GM21717 (cell line): ENCODE data around the gene ZNF112.
A peak's percentile ranks its signal among the peaks of the same experiment; 100 is the strongest.
"Not testable (repeated sequence)": the region's sequence is repeated elsewhere in the genome, so short reads cannot be mapped to it uniquely, and the experiment has no call there.

Experiments used
- ATAC-seq: cut with Tn5 transposase; IDR thresholded peaks from one replicate; pipeline ENCODE4 v1.9.1; 2021; ENCODE audit warnings: mild to moderate bottlenecking, moderate library complexity; ENCODE audit not compliant: unreplicated experiment

Gene ZNF112

DNA sequence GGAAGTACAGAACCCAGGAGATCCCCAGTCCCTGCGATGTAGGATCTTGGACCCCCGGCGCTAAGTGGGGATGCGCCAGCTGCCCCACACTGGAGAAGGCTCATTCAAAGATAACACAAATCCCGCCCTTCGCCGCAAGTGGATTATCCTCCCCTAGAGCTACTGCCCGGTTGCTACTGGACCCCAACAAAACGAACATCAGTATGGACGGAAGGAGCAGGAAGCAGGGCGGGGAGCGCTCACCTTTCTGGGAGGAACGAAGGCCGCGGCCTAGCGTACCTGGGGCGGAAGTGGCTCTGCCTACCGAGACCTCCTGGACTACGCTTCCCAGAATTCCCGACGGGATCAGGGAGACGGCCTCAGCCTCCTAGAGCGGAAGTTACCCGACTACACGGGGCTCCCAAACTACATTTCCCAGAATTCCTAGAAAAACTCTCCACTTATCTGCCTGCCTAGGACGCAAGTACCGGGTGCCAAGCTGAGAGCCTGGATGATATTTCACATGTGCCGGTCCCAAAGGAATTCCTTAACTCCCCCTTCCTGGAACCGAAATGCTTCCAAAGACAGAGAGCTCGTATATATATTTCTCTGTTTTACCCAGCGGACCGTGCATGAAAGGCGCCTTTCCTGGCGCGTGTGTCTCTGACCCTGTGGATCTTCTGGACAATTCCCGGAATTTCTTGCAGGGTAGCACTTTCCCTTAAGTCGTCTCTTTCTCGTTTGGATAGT lies at the start of gene ZNF112:
ZNF112 (minus strand) TSS at position 298 of the 729 bp plus-strand sequence. CDS start 16,141 bp downstream, outside the sequence.
- no peak for ATAC-seq

DNA sequence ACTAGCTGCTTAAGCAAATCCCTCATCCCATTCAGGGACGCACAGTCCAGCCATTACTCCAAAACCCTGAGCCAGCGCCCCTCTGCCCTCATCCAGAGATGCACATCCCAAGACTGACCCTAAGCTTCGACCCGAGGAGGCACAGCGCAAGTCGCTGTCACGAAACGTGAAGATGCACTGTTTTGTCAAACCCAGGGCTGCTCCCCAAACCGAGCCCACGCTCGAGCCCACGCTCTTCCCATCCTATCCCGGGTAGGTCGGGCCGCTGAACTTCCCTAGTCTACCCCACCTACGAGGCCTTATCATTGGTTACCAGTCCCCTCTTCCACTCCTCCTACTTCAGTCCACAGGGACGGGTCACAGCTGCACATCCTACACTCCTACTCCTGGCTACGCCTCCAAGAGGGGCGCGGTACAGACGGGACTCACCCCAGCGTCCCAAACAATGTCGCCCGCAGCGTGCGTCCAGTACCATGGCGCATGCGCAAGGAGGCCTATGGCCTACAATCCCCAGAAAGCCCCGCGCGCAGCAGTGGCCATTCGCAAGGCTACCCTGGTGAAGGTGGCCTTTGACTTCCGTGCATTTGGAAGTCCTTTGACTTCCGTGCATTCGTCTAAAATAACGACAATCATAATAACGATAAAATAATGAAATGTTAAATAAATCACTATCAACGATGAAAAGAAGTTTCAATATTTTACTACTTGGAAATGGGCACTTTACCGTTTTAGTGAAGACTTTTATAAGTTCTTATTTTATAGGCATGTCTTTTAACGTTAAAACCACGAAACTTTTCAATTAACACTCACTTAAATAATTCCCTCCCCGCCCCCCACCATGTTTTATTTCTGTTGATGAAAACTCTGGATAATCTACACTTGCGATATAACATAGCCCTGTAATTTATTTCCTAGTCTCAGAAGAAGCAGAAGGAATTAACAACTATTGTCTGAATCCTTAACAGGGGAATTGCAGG lies 44.9 kb upstream of the ZNF112 start, which contains the start of gene ZNF285:
ZNF285 (minus strand) TSS at position 470 of the 977 bp plus-strand sequence. CDS start 4,395 bp downstream, outside the sequence.
- ATAC-seq: no peak

- ATAC-seq: not testable (repeated sequence)
Observed at GRCh38 chr19:44389268-44389667, 32.8 kb upstream of the ZNF112 start.

DNA sequence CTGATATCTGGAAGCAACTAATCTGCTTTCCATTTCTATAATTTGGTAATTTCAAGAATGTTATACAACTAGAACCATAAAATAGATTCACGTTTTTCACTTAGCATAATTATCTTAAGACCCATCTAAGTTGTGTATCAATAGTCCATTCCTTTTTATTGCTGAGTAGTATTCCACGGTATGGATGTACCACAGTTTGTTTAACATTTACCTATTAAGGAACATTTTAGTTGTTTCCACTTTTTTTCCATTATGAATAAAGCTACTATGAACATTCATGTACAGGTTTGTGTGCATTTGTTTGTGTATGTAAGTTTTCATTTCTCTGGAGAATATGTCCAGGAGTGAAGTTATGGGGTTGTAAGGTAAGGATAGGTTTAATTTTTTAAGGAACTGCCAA lies 18.3 kb upstream of the ZNF112 start:
- no peak for ATAC-seq

DNA sequence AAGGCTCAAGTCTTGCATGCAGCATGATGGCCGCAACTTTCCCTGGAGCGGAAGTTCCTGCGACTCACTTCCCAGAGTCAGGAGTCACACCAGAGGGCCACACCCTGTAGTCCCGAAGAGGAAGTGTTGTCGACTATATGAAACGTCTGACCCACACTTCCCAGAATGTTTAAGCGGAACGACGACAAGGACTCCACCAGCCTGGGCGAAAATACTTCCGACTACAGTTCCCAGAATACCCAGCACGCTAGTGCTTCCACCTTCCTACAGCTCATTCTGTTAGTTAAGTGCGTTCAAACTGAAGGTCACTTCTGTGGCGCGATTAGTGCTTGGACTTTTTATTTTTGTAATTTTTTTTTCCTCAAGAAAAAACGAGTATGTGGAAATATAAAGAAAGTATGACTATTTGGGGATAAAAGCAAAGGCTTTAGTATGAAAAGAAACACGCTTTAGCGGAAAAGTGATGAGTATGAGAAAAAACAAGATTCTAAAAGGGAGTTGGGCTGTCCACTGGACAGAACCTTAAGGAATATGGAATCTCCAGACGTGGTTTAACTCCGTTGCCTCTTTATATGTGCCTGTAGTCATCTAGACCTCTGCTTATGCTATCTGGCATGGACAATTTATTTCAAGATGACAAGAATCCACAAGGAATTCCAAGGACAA lies 15.5 kb upstream of the ZNF112 start:
- no peak for ATAC-seq

DNA sequence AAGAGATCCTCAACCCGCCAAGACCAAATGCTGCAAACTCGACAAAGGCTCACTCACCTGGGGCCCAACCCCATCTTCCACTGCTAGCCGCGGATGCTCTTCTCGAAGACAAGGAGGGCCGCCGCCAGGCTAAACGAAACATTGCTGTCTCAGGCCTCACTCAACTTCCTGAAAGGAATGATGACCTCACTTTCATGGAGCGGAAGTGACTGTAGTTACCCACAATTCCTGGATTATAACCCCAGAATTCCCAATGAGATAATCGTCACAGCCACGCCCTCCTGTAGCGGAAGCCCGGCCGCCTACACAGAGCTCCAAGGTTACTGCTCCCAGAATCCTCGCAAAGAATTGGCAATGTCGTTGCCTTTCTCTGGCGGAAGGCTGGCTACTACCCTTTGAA lies 10.5 kb upstream of the ZNF112 start:
- ATAC-seq: no peak

GRCh38 chr19:44346556-44346955 lies 9.9 kb downstream of the ZNF112 start:
- no peak for ATAC-seq

GRCh38 chr19:44345959-44346358 lies 10.5 kb downstream of the ZNF112 start:
- ATAC-seq: no peak

- no peak for ATAC-seq
Observed at GRCh38 chr19:44344255-44344654, 12.2 kb downstream of the ZNF112 start.

DNA sequence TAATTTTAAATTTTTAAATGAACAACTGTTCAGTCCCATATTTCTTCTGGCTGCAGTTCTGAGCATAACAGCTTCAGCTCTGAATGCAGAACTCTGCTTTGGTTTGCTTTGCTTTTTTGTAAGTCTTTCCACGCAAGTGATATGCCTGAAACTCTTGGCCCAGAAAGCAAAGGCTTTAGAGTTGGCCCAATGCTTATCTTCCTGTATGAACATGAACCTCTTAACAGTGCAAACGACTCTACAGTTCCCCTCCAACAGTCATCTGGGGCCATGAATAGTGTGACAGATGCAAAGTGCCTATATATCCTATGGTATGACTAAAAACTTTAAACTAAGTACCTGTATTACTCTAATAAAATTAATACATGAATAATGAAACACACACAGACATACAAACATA lies 14.7 kb downstream of the ZNF112 start:
- no peak for ATAC-seq

GRCh38 chr19:44334639-44335038 lies 21.8 kb downstream of the ZNF112 start:
- ATAC-seq: not testable (repeated sequence)

GRCh38 chr19:44332145-44332544 lies 24.3 kb downstream of the ZNF112 start:
- ATAC-seq: no peak

DNA sequence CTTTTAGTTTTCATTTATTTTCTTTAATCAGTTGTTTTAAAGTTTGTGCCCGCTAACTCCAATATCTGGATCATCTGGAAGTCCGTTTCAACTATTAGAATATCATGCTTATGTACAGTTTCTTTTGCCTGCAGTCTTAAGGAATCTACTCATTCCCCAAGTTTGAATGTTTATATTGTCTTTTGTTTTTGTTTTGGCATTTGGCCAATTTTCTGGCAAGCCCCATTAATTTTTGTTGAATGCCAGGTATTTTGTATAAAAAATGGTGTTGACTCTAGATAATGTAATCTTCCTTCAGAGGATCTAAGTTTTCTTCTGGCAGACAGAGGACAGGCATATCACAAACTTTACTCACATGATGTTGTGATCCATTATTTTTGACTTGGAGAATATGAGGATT lies 40.6 kb downstream of the ZNF112 start:
- ATAC-seq: no peak

- ATAC-seq: no peak
Observed at GRCh38 chr19:44313231-44313630, 43.2 kb downstream of the ZNF112 start.

DNA sequence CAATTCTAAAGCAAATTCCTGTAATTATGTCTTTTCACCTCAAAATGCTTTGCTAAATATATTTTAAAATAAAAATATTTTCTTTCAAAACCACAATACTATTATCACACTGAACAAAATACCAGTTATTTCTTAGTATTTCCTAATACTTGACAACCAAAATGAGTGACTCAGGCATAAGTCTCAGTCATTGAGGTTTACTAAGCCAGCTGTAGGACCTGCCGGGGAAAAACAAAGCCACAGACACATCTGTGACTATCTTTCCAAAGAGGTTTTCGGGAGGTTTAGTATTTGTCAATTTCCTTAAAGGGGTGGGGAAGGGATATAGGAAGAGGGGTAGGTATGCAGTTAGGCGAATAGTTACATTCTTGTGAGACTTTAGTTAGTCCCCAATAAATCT lies 48.5 kb downstream of the ZNF112 start:
- no peak for ATAC-seq

DNA sequence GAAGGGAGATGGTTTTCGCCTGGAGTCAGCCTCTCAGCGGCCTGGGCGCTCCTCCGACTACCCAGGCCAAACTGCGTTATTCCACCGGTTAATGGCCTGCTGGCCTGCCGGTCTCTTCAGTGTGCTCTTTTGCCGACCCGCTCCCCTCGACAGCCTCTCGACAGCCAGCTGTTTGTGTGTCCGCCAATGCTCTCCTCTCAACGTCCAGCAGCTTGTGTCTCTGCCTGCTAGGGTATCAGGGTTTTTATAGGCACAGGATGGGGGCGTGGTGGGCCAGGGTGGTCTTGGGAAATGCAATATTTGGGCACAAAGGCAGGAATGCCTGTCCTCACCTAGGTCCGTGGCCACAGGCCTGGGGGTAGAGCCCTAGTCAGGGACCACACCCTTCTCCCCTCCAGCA lies 50.2 kb downstream of the ZNF112 start:
- ATAC-seq: no peak

GRCh38 chr19:44305457-44305856 lies 51.0 kb downstream of the ZNF112 start:
- ATAC-seq: no peak

GRCh38 chr19:44304659-44305193 lies 51.8 kb downstream of the ZNF112 start, which contains the start of gene ZNF235:
TSS of gene ZNF235 (minus strand) at chr19:44305025. CDS start at chr19:44303404, 1,621 bp downstream.
- peak; percentile 81 for ATAC-seq

- ATAC-seq: no peak
Observed at GRCh38 chr19:44303976-44304568, 52.4 kb downstream of the ZNF112 start.

GRCh38 chr19:44303320-44303719 lies 53.2 kb downstream of the ZNF112 start:
- ATAC-seq: no peak
